ENCODE results near the gene ARHGAP42. TPM values are rescaled to one million over a fixed set of nuclear protein-coding genes. Genes with fewer than 3 reads are reported as not detected.

The ARHGAP42 gene
- total RNA-seq, 1 experiment from 2014 or later = 7.1 TPM

DNA sequence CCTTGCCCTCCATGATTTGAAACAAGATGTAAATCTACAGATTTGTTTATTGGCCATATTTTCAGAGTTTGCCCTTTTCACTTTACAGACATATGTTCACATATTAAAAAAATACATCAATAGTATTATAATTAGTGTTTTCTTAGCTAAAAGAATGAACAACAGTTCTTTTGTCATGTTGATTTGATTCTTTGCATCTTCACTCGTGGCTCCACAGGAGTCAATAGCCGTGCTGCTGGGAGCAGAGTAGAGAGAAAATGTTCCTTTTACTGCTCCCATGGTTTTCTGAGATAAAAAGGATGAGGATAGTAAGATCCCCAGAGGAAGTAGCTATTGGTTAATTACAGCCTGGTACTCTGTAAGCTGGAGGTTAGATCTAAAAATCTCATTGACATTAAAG is 291.4 kb downstream of the ARHGAP42 start:
- no peak for ATAC-seq
- Histone ChIP-seq H3K9me3 (ENCODE audit: control insufficient read depth, insufficient read depth, low read depth, low read length) (no peaks in the 10 kb centered on the region), H3K27ac (ENCODE audit: low read length) (no peak overlapping the region), H3K36me3 (ENCODE audit: control insufficient read depth, insufficient read depth, low read length) (no peaks in the 10 kb centered on the region), H3K27me3 (ENCODE audit: control insufficient read depth, insufficient read depth, low read length) (no peaks in the 10 kb centered on the region), H3K4me1 (ENCODE audit: control insufficient read depth, insufficient read depth, low read length) (no peaks in the 10 kb centered on the region), H3K4me3 (ENCODE audit: low read depth in 2 of 2, low read length in 2 of 2) (no peak overlapping the region)
- in situ Hi-C loops (cut with HindIII; ENCODE audit: low pct_unique_long_range_greater_than_20kb, low sequenced_read_pairs) (no loop called here), intact Hi-C loops (cut with micrococcal nuclease; ENCODE audit: unreplicated experiment) (loop anchor here (5.0 kb wide), 1 partner anchor 459 kb away; no protein-coding TSS in a partner anchor)
- ChIA-PET POLR2A (no interaction called here), CTCF (no interaction called here)
- no peak for TF ChIP-seq POLR2AphosphoS5 (IDR thresholded peaks at IDR 0.05; ENCODE audit: low read depth, low read length)
- TF ChIP-seq TCF7L2 (IDR thresholded peaks at IDR 0.05; ENCODE audit: low read depth, low read length) = no peak
- TF ChIP-seq, protein P1, sequence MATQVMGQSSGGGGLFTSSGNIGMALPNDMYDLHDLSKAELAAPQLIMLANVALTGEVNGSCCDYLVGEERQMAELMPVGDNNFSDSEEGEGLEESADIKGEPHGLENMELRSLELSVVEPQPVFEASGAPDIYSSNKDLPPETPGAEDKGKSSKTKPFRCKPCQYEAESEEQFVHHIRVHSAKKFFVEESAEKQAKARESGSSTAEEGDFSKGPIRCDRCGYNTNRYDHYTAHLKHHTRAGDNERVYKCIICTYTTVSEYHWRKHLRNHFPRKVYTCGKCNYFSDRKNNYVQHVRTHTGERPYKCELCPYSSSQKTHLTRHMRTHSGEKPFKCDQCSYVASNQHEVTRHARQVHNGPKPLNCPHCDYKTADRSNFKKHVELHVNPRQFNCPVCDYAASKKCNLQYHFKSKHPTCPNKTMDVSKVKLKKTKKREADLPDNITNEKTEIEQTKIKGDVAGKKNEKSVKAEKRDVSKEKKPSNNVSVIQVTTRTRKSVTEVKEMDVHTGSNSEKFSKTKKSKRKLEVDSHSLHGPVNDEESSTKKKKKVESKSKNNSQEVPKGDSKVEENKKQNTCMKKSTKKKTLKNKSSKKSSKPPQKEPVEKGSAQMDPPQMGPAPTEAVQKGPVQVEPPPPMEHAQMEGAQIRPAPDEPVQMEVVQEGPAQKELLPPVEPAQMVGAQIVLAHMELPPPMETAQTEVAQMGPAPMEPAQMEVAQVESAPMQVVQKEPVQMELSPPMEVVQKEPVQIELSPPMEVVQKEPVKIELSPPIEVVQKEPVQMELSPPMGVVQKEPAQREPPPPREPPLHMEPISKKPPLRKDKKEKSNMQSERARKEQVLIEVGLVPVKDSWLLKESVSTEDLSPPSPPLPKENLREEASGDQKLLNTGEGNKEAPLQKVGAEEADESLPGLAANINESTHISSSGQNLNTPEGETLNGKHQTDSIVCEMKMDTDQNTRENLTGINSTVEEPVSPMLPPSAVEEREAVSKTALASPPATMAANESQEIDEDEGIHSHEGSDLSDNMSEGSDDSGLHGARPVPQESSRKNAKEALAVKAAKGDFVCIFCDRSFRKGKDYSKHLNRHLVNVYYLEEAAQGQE (IDR thresholded peaks at IDR 0.05; ENCODE audit: insufficient read depth in 1 of 2, low read depth in 2 of 2, low read length in 1 of 2) = no peak
- TF ChIP-seq, protein P2, sequence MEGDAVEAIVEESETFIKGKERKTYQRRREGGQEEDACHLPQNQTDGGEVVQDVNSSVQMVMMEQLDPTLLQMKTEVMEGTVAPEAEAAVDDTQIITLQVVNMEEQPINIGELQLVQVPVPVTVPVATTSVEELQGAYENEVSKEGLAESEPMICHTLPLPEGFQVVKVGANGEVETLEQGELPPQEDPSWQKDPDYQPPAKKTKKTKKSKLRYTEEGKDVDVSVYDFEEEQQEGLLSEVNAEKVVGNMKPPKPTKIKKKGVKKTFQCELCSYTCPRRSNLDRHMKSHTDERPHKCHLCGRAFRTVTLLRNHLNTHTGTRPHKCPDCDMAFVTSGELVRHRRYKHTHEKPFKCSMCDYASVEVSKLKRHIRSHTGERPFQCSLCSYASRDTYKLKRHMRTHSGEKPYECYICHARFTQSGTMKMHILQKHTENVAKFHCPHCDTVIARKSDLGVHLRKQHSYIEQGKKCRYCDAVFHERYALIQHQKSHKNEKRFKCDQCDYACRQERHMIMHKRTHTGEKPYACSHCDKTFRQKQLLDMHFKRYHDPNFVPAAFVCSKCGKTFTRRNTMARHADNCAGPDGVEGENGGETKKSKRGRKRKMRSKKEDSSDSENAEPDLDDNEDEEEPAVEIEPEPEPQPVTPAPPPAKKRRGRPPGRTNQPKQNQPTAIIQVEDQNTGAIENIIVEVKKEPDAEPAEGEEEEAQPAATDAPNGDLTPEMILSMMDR (IDR thresholded peaks at IDR 0.05) = no peak
- TF ChIP-seq SIN3A (IDR thresholded peaks at IDR 0.05; ENCODE audit: borderline replicate concordance, insufficient read depth, low read depth, low read length) = no peak
- DNase-seq (ENCODE audit: low read depth, low spot score) = no peak
- BruUV-seq (replicated peaks) = no TSS peak

DNA sequence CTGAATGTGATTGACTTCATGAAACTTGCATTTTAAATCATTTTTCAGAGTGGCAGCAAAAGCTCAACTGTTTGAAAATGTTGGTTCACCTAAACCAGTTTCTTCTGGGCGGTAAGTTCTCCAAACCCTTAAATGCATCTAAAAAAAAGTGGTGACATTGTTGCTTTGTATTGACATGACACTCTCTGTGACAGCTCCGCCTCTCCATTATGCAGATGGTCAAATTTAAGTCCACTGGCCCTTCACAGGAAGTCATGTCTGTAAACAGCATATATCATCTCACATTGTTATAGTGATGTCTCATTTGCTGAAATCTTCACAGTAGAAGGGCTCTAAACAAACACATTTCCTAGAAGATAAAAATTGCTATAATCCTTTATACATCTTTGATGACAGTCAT is 291.9 kb downstream of the ARHGAP42 start:
- DNase-seq (ENCODE audit: low read depth, low spot score) = no peak
- TF ChIP-seq, protein P1 (IDR thresholded peaks at IDR 0.05; ENCODE audit: insufficient read depth in 1 of 2, low read depth in 2 of 2, low read length in 1 of 2) = no peak
- TF ChIP-seq, protein P2 (IDR thresholded peaks at IDR 0.05) = no peak
- TF ChIP-seq POLR2AphosphoS5 (IDR thresholded peaks at IDR 0.05; ENCODE audit: low read depth, low read length) = no peak
- TF ChIP-seq SIN3A (IDR thresholded peaks at IDR 0.05; ENCODE audit: borderline replicate concordance, insufficient read depth, low read depth, low read length) = no peak
- no peak for TF ChIP-seq TCF7L2 (IDR thresholded peaks at IDR 0.05; ENCODE audit: low read depth, low read length)
- Histone ChIP-seq H3K36me3 (ENCODE audit: control insufficient read depth, insufficient read depth, low read length) (no peaks in the 10 kb centered on the region), H3K4me1 (ENCODE audit: control insufficient read depth, insufficient read depth, low read length) (no peaks in the 10 kb centered on the region), H3K9me3 (ENCODE audit: control insufficient read depth, insufficient read depth, low read depth, low read length) (no peaks in the 10 kb centered on the region), H3K27ac (ENCODE audit: low read length) (no peak overlapping the region), H3K4me3 (ENCODE audit: low read depth in 2 of 2, low read length in 2 of 2) (no peak overlapping the region), H3K27me3 (ENCODE audit: control insufficient read depth, insufficient read depth, low read length) (no peaks in the 10 kb centered on the region)
- intact Hi-C loops (cut with micrococcal nuclease; ENCODE audit: unreplicated experiment) = loop anchor here (5.0 kb wide), 1 partner anchor 458 kb away; no protein-coding TSS in a partner anchor
- ChIA-PET POLR2A (no interaction called here), CTCF (no interaction called here)
- in situ Hi-C loops (cut with HindIII; ENCODE audit: low pct_unique_long_range_greater_than_20kb, low sequenced_read_pairs) = no loop called here
- BruUV-seq (replicated peaks) = no TSS peak
- ATAC-seq = no peak

Measured in Panc1 (cell line).